ENCODE measurements around the gene KCNMA1. TPM values are rescaled to one million over a fixed set of nuclear protein-coding genes. Genes with fewer than 3 reads are reported as not detected.

Gene KCNMA1
- total RNA-seq, 1 donor from 2014 or later = 94.3 TPM

DNA sequence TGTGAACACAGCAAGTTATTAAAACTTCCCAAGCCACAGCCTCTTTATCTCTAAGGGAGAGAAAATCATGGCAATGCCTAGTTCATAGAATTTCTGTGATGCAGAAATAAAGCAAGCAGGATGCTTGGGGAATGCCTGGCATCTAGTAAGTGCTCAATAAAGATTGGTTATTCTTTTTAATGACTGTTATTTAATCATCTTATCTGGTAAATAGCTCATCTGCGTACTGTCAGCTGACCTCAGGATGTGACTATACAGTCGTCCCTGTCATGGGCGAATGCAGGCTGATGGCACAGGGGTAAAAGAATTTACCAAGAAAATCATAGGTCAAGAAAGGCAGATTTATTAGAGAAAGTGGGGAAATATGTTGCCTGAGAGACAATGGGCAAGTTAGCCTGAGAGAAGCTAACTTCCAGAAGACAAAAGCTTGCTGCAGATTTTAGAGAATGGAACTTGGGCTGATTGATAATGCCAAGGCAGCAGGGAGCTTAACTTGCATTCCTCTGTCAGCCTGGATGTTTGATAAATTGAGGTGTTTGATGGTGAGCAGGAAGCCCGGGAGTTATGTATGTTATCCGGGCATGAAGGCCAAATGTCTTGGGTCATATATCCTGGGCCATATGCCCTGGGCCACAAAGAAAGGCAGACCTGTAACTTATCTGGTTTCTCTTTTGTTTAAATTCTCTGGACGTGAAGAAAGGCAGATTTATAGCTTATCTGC is 126.0 kb downstream of the KCNMA1 start:
- Histone ChIP-seq H3K4me1 (peaks cover 29% of the 10 kb centered on the region), H3K27ac (no peak overlapping the region), H3K27me3 (no peaks in the 10 kb centered on the region), H3K4me3 (no peak overlapping the region), H3K36me3 (no peaks in the 10 kb centered on the region), H3K9me3 (no peaks in the 10 kb centered on the region)
- intact Hi-C loops (cut with DNase I) = no loop called here
- no peak for TF ChIP-seq CTCF (IDR thresholded peaks at IDR 0.05)
- TF ChIP-seq POLR2A (IDR thresholded peaks at IDR 0.05) = no peak
- TF ChIP-seq POLR2AphosphoS5 (IDR thresholded peaks at IDR 0.05; ENCODE audit: insufficient read depth in 1 of 2, low read depth in 1 of 2) = no peak
- no peak for DNase-seq (ENCODE audit: extremely low spot score in 2 of 2)

DNA sequence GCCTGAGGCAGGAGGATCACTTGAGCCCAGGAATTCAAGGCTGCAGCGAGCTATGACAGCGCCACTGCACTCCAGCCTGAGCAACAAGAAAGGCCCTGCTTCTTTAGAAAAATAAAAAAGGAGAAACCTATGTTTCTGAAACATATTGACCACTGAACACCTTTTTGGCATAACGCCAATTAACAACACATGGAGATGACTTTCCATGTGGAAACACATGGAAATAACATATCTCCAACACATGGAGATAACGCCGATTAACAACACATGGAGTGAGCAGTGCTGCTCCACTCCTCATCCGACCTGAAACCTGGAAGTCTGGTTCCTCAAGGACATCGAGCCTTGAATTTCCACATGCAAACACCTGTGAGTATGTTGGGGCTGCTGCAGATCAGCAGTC is 126.9 kb downstream of the KCNMA1 start:
- no peak for TF ChIP-seq POLR2AphosphoS5 (IDR thresholded peaks at IDR 0.05; ENCODE audit: insufficient read depth in 1 of 2, low read depth in 1 of 2)
- no peak for TF ChIP-seq CTCF (IDR thresholded peaks at IDR 0.05)
- TF ChIP-seq POLR2A (IDR thresholded peaks at IDR 0.05) = no peak
- no peak overlapping the region for H3K27ac ChIP-seq
- H3K9me3 ChIP-seq = no peaks in the 10 kb centered on the region
- H3K27me3 ChIP-seq = no peaks in the 10 kb centered on the region
- peaks cover 29% of the 10 kb centered on the region for H3K4me1 ChIP-seq
- DNase-seq (ENCODE audit: extremely low spot score in 2 of 2) = no peak
- intact Hi-C loops (cut with DNase I) = no loop called here
- no peak overlapping the region for H3K4me3 ChIP-seq
- H3K36me3 ChIP-seq = no peaks in the 10 kb centered on the region

GRCh38 chr10:77510294-77510693 is 127.3 kb downstream of the KCNMA1 start:
- peaks cover 29% of the 10 kb centered on the region for H3K4me1 ChIP-seq
- no peaks in the 10 kb centered on the region for H3K36me3 ChIP-seq
- no peaks in the 10 kb centered on the region for H3K27me3 ChIP-seq
- no peak overlapping the region for H3K27ac ChIP-seq
- intact Hi-C loops (cut with DNase I) = no loop called here
- TF ChIP-seq POLR2A (IDR thresholded peaks at IDR 0.05) = no peak
- TF ChIP-seq CTCF (IDR thresholded peaks at IDR 0.05) = no peak
- no peak for TF ChIP-seq POLR2AphosphoS5 (IDR thresholded peaks at IDR 0.05; ENCODE audit: insufficient read depth in 1 of 2, low read depth in 1 of 2)
- no peak overlapping the region for H3K4me3 ChIP-seq
- no peaks in the 10 kb centered on the region for H3K9me3 ChIP-seq
- DNase-seq (ENCODE audit: extremely low spot score in 2 of 2) = no peak

DNA sequence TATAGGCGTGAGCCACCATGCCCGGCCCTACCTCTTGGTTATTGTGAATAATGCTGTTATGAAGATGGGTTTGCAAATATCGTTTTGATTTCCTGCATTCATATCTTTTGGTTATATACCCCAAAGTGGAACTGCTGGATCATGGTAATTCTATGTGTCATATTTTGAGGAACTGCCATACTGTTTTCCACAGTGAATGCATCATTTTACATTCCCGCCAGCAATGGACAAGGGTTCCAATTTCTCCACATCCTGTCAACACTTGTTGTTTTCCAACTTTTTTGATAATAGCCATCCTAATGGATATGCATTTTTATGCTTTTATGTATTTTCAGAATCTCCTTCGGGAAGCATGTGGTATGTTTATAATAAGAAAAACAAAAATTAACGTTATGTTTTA is 128.2 kb downstream of the KCNMA1 start:
- Histone ChIP-seq H3K27ac (no peak overlapping the region), H3K9me3 (no peaks in the 10 kb centered on the region), H3K4me1 (peaks cover 33% of the 10 kb centered on the region), H3K27me3 (no peaks in the 10 kb centered on the region), H3K36me3 (no peaks in the 10 kb centered on the region), H3K4me3 (no peak overlapping the region)
- intact Hi-C loops (cut with DNase I) = no loop called here
- TF ChIP-seq POLR2A (IDR thresholded peaks at IDR 0.05) (no peak), CTCF (IDR thresholded peaks at IDR 0.05) (no peak), POLR2AphosphoS5 (IDR thresholded peaks at IDR 0.05; ENCODE audit: insufficient read depth in 1 of 2, low read depth in 1 of 2) (no peak)
- DNase-seq (ENCODE audit: extremely low spot score in 2 of 2) = no peak

DNA sequence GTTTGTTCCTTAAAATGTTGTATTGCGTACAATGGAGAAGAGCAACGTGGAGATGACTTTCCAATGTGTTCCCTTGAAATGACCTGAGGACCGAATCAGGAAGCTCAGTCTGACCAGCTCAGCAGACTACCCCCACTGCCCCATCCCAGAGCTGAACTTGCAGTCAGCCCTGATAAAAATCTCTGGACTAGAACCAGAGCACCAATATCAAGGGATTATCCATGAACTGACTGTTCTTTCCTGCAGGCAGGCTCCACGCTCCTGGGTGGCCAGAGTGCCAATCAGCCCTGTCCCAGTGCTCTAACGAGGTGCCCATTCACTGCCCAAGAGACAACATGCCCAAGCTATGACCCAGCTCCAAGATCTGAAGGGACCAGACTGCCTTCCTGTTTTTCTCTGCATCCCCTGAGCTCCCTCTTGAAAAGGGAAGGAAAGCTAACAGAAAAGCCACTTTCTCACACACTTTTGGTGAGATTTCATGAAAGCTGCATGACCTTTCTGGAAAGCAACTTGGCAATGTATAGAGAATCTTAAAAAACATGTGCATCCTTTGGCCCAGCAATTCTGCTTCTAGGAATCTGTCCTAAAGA is 130.2 kb downstream of the KCNMA1 start:
- Histone ChIP-seq H3K27me3 (no peaks in the 10 kb centered on the region), H3K4me1 (peaks cover 21% of the 10 kb centered on the region), H3K9me3 (no peaks in the 10 kb centered on the region), H3K4me3 (no peak overlapping the region), H3K27ac (no peak overlapping the region), H3K36me3 (no peaks in the 10 kb centered on the region)
- no peak for DNase-seq (ENCODE audit: extremely low spot score in 2 of 2)
- no peak for TF ChIP-seq POLR2AphosphoS5 (IDR thresholded peaks at IDR 0.05; ENCODE audit: insufficient read depth in 1 of 2, low read depth in 1 of 2)
- TF ChIP-seq CTCF (IDR thresholded peaks at IDR 0.05) = no peak
- TF ChIP-seq POLR2A (IDR thresholded peaks at IDR 0.05) = no peak
- intact Hi-C loops (cut with DNase I) = no loop called here

All from vagina (tissue), 2 donors.